Melanocyte of skin (primary cell): Measurements from ENCODE around the gene TMEM239. TPM values are rescaled to one million over a fixed set of nuclear protein-coding genes. Genes with fewer than 3 reads are reported as not detected.

Experiments used
- total RNA-seq, 2 donors: library from RNA; depleted of rRNA; stranded (reverse); fragments of >200 nt; gene quantifications; 2 replicates each; pipeline ENCODE4 v1.2.3, GENCODE V29; 2012

The TMEM239 gene
- under 1 TPM in 1 of 2 donors, not detected in 1; 0.69 TPM for total RNA-seq

DNA sequence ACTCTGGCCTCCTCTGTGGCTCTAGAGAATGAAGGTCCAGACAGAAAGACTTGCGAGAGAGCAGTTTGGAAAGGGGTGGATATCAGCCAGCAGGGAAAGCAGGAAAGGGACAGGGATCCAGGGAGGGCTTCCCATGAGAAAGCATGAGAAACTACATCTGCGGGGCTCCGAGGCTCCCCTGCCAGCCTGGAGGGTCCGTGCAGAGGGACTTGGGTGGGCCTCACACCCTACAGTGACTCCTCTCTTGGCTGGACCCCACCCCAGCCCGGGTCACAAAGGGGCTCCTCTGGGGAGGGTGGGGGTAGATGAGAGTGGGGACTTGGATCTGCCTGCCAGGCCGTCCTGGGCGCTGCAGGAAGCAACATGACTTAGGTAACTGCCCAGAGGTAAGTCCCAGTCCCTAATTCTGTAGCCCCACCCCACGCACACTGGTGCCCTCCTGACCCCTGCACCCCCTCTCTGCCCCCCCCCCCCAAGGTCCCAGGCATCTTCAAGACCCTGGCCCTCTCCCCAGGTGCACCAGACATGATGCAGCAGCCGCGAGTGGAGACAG lies at the start of gene TMEM239:
Gene TMEM239 (plus strand): TSS at position 335 of the 553 bp plus-strand sequence. CDS start 191 bp downstream, at position 526.

DNA sequence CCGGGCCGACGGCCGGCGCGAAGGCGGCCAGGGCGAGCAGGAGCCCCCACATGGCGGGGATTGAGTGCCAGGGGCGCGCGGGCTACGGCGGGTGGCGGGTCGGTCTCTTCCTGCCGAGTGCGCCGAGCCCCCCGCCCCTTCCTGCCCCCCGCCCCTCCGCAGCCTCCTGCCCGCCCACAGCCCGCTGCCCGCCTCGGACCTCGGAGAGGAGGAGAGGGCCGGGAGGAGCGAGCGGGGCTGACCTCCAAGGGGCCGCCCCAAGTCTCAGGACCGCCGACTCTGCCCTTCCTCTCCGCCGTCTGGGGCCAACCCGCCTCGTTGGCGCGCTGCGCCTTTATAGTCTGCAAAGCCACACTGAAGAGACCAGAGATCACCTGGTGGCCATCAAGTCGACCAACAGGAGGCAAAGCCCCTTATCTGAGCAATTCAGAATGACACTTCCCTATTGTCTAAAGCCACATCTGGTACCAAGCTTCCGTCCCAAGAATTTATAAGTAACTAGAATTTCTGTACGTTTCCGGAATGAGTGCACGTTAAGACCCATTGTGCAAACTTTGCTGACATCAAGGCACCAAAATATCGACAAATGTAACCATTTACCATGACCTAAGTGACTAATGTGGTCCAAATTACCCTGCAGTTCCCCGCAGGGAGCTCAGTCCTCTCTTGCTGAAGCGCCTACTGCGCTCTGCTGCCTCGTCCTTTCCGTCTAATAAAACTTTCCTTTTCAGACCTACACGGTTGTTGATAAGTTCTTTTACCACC lies 15.5 kb upstream of the TMEM239 start, which contains the start of gene CPXM1:
Gene CPXM1 (minus strand): TSS at position 107 of the 765 bp plus-strand sequence. CDS start 55 bp downstream, at position 52.

GRCh38 chr20:2814587-2815051 lies 1.5 kb upstream of the TMEM239 start, which contains the start of gene C20orf141:
Gene C20orf141, plus strand, starts transcription at chr20:2814987. Its CDS starts 198 bp downstream, at chr20:2815185.

DNA sequence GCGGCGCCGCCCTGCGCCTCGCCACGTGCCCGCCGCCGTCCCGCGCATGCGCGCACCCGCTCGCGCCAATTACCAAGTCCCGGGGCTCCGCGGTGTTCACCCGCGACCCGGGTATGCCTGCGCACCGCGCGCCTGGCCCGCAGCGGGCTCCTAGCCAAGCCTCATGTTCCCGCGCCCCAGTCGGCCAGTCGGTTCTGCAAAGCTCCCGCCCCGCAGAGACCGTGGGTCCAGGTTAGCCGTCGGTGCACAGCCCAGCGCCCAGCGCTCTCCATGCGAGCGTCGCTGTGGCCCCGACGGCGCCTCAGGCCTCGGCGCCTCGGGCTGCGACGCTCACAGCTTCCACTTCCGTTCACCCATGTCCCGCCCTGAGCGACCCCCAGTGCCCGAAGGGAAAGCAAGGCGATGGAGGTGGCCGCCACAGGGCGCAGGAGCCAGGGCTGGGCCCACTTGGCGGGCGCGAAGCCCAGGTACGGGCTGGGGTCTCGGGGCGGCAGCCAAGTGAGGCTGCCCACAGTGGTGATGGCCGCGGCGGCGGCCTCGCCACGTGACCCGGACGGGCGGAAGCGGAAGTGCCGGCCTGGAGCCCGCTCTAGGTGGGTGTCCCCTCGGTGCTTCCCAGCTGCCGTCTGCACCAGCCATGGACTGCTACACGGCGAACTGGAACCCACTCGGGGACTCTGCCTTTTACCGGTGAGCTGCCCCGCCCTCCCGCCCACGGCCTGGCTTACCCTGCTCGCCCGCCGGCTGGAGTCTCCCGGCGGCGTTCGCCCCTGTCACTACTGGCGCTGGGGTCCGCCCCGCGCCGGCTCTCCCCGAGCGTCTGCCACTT lies 24.2 kb downstream of the TMEM239 start, which contains the start of the genes PCED1A and VPS16:
Gene PCED1A (minus strand): TSS at position 518 of the 829 bp plus-strand sequence. CDS start 743 bp downstream, outside the sequence.
Gene VPS16 (plus strand): TSS at position 608 of the 829 bp plus-strand sequence. CDS start 30 bp downstream, at position 638.

Other genes starting within 250 kb of the TMEM239 start
- gene NOP56, start 163.7 kb upstream of the TMEM239 start, total RNA-seq = 100 to 1,000 TPM; 118 to 262 TPM
- gene IDH3B, start 152.1 kb upstream of the TMEM239 start, total RNA-seq = 100 to 1,000 TPM in 1 of 2 donors, 10 to 100 TPM in 1; 80.2 to 103 TPM
- gene EBF4, start 123.6 kb upstream of the TMEM239 start, total RNA-seq = under 1 TPM in 1 of 2 donors, not detected in 1; 0.34 TPM
- not detected for gene CPXM1, start 15.7 kb upstream of the TMEM239 start, total RNA-seq
- gene C20orf141, start 1.4 kb upstream of the TMEM239 start, total RNA-seq = not detected
- gene PCED1A, start 24.3 kb downstream of the TMEM239 start, total RNA-seq = 10 to 100 TPM; 25.6 to 33.4 TPM
- 10 to 100 TPM; 45.4 to 47.0 TPM for gene VPS16, start 24.4 kb downstream of the TMEM239 start, total RNA-seq
- 10 to 100 TPM; 54.9 to 63.0 TPM for gene PTPRA, start 57.1 kb downstream of the TMEM239 start, total RNA-seq
- gene GNRH2, start 227.3 kb downstream of the TMEM239 start, total RNA-seq = 1 to 10 TPM in 1 of 2 donors, under 1 TPM in 1; 0.67 to 1.0 TPM
- gene MRPS26, start 229.7 kb downstream of the TMEM239 start, total RNA-seq = 10 to 100 TPM; 36.8 to 69.3 TPM